ENCODE results near the gene NTNG1.

Gene NTNG1

DNA sequence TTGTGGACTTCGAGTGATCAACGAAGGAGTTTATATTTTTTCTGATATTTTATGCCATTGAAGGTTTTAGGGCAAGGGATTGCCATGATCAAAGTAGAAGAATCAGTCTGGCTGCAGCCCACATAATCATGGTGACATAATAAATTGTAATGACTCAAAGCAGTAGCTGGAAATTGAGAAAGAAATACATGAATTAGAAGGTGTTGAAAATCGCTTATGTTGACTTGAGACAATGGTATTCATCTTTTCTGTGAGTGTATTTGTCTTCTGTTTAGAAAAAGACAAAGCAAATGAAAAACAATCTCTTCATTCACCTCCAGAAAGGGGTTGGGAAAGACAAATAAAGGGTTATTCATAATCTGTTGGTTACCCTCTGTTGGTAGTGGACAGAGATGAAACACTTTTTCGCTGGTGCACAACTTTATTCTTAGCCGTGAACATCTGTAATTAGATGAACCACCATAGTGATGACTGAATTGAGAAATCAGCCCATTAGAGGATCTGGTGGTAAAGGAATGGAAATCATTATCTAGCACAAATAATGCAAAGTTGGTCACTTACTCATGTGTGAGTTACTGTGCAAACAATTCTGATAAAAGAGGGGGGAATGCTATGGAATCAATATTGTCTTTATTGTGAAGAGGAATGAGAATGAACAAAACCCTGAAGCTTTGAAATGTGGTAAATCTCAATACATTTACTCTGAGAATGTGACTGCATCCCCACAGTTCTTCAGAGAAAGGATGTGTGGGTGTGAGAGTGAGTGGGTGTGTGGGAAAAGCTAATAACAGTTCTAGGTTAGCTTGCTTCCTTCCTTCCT is 121.8 kb downstream of the NTNG1 start:
- DNase-seq (ENCODE audit: low read depth in 2 of 2), result no peak

DNA sequence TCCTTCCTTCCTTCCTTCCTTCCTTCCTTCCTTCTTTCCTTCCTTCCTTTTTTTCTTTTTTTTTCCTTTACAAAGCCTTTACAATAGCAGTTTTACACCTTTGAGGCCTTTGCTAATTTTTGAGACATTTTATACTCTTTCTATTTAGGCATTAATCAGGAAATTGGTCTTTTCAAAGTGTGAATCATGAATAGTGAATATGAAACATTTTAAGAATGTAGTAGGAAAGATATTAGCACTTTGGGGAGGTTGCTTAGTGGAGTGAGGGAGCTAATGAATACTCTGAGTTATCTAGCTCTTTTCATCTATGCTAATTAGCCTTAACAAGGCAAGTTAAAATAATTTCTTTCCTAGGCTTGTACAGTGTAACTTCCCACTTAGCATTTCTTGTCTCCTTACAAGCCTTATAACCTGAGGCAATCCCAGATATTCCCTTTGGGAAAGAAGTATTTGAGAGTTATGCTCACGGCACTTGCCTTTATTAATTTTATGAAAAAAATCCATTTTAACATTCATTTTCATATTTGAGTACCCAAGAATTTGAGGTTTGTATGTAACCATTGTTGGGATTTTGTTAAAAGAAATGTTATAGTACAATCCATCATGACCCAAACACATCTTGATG is 122.6 kb downstream of the NTNG1 start:
- DNase-seq (ENCODE audit: low read depth in 2 of 2), result no peak

GRCh38 chr1:107264007-107264406 is 123.2 kb downstream of the NTNG1 start:
- DNase-seq (ENCODE audit: low read depth in 2 of 2), result no peak

- no peak for DNase-seq (ENCODE audit: low read depth in 2 of 2)
These were observed 123.7 kb downstream of the NTNG1 start for GRCh38 chr1:107264561-107264960.

DNA sequence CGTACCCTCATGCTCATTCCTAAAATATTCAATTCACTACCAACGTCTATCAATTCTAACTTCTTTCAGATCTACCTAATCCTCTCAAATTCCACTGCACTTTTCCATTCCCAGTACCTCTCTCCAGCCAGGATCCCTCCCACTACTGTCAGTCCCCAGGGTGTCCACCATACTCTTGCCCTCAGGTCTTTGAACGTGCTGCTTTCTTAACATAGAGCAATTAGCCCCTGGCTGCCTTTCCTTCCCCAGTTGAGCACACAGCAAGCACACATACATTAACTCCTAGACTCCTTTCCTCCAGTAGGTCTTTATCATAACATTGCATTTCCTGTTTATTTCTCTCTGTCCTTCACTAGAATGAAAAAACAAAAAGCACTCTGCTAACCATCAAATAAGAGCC is 126.7 kb downstream of the NTNG1 start:
- no peak for DNase-seq (ENCODE audit: low read depth in 2 of 2)

DNA sequence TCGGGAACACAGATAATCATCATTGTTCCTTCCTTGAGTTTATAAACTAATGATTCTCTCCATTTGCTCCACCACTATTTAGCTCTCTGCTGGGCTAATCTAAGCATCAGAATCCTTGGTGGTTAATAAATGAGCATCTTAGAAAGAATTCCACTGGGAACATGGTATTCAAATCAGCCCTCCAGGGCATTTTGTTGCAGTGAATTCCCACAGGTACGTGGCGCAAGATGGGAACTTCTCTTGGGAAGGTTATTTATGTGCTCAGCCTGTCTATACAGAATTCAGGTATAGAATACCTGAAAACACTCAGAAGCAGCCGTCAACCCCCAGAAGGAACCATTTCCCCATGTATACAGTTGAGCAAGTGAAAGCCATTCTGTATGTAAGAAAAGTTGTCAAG is 131.5 kb downstream of the NTNG1 start:
- no peak for DNase-seq (ENCODE audit: low read depth in 2 of 2)

DNA sequence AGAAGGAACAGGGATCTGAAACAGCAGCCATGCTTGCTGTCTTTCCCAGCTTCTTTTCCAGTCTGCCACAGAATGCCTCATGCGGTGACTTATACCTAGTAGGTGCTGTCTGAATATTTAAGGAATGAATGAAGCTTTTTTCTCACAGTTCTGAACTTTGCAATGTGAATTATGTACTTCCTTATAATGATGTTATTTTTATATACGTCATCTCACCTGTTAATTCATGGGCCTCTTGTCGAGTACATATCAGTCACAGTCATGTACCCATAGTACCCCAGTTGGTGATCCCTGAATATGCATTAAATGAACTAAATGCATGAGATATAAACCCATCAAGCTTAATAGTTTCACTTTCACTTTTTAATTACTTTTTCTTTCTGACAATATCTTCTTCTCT is 132.7 kb downstream of the NTNG1 start:
- DNase-seq (ENCODE audit: low read depth in 2 of 2), result no peak

DNA sequence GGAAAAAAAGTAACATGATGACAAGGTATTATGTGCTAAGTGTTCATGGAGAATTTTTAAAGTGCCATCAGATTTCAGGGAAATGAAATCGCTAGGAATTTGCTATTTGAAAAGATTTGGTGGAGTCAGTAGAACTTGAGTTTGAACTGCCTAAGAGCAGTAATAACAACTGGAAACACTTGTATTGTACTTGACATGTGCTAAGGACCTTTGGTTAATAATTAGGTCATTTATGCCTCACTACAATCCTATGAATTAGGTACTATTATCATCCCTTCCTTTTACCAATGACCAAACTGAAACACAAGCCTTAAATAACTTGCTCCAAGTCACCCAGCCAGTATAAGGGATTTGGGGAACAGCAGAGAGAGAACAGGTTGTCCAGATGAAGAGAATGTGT is 133.4 kb downstream of the NTNG1 start:
- no peak for DNase-seq (ENCODE audit: low read depth in 2 of 2)

DNA sequence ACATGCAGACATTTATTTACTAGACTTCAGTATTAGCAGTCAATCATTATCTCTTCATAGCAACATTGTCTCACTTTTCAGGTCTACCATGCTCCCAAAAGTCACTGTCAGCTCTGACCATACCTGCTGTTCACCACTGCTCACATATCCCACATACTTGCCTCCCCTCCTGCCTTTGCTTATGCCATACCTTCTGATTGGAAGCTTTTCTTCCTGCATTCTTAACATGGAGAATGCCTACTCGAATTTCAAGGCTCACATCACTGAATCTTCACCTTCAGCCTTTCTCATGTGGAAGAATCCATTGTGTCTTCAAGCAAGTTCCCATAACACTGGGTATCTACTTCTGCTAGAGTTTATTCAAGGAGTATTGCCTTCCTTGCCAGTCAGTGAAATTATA is 135.4 kb downstream of the NTNG1 start:
- no peak for DNase-seq (ENCODE audit: low read depth in 2 of 2)

- no peak for DNase-seq (ENCODE audit: low read depth in 2 of 2)
These were observed 136.2 kb downstream of the NTNG1 start for GRCh38 chr1:107277022-107277421.

- no peak for DNase-seq (ENCODE audit: low read depth in 2 of 2)
These were observed 145.3 kb downstream of the NTNG1 start for GRCh38 chr1:107286125-107286524.

GRCh38 chr1:107291987-107292386 is 151.1 kb downstream of the NTNG1 start:
- DNase-seq (ENCODE audit: low read depth in 2 of 2), result no peak

DNA sequence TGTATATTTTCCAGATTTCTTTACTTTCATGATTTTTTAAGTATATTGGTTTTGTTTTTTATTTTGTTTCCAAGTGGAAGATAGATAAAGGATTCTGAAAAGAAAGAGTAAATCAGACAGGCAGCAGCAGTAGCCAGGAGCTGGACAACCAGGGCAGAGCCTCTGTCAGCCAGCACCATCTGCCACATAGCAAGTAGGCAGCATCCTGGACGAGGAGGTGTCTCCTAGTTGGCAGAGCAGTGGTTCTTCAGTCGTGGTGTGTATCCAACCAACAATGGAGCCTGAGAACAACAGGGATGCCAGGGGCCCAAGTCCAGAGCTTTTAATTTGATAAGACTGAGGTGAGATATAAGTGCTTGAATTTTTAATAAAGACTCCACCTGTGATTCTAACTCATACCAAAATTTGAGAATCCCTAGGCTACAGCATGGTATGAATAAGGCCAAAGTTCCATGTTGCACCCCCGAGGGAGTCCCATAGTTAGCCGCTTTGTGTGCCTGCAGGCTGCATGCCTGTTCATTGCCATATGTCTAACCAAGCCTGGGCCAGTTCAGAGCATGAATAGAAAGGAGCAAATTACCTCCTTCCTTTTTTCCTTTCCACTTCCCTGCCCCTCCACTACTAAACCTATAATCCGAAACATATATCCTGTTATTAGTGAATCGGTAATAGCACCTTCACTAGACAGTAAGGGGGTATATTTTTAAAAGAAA is 153.2 kb downstream of the NTNG1 start:
- DNase-seq (ENCODE audit: low read depth in 2 of 2), result no peak

DNA sequence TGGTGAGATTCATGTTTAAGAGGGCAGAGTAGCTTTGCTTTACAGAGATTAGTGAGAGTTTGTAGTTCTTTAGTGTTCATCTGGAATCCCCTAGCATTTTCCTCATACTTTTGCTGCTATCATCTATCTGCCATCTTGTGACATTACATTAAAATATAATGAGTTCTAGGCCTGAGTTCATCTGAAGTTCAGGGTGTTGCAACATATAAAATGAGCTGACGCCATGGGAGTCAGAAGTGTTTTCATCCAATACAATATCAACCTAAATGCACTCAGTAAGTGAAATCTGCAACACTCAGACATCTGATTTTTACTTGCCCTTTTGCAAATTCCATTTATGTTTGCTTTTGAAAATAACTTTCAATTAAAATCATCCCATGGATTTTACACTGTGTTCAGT is 153.8 kb downstream of the NTNG1 start:
- no peak for DNase-seq (ENCODE audit: low read depth in 2 of 2)

- no peak for DNase-seq (ENCODE audit: low read depth in 2 of 2)
These were observed 156.8 kb downstream of the NTNG1 start for GRCh38 chr1:107297681-107298080.

DNA sequence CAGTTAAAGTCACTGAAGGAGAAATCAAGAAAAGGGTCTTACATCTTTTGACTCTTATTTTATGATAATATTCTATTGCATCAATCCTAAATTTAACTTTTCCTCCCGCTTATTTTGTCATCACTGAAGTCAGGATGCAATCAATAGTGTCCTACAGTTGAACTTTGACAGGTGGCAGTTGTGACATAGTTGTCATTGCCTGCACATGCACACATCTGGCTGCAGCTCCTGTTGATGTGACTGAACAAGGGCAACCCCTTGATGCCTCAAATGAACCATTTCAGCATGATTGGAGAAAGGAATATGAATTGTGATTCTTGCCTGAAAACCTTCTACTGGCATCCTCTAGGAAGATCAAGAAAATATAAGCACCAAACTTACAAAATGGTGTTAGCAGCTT is 157.7 kb downstream of the NTNG1 start:
- DNase-seq (ENCODE audit: low read depth in 2 of 2), result no peak

DNA sequence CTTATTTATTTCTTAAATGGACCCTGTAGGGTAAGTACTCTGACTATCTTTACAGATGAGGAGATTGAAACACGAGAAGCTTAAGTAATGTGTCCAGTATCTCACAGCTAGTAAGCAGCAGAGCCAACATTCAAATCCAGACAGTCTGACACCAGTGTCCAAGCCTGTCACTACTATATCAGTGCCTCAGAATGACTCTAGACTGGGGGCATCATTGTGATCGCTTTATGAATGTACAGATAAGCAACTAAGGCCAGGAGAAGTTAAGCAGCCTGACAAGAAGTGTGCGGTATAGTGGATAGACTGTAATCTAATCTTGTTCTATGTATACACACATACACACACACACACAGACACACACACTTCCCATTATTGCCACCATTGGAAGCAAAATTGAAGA is 158.7 kb downstream of the NTNG1 start:
- DNase-seq (ENCODE audit: low read depth in 2 of 2), result no peak

- DNase-seq (ENCODE audit: low read depth in 2 of 2), result no peak
These were observed 169.1 kb downstream of the NTNG1 start for GRCh38 chr1:107309962-107310361.

GRCh38 chr1:107315652-107316051 is 174.8 kb downstream of the NTNG1 start:
- DNase-seq (ENCODE audit: low read depth in 2 of 2), result no peak

- DNase-seq (ENCODE audit: low read depth in 2 of 2), result no peak
These were observed 178.1 kb downstream of the NTNG1 start for GRCh38 chr1:107318932-107319331.

DNA sequence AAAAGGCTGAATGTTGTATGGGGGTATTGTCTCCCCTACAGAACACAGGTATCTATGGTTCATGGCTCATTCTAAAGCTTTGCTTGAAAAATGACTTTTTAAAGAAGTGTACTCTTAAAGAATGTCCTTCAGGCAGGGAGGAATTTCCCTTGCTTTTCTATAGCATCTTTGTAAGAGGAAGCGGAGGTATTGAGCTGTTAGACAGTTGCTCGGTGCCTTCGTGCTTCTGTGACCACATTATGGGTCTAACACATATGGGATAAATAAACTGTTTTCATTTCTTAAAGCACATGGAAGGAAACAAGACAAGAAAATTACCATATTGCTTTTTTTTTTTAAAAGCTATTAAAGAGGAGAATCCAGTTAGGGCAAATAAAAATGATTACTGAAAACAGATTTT is 182.9 kb downstream of the NTNG1 start:
- DNase-seq (ENCODE audit: low read depth in 2 of 2), result no peak

GRCh38 chr1:107326824-107327445 is 186.1 kb downstream of the NTNG1 start:
- no peak for DNase-seq (ENCODE audit: low read depth in 2 of 2)

GRCh38 chr1:107327446-107327845 is 186.6 kb downstream of the NTNG1 start:
- no peak for DNase-seq (ENCODE audit: low read depth in 2 of 2)

Measured in stimulated activated CD8-positive, alpha-beta memory T cell treated with anti-CD3 and anti-CD28 coated beads, Interleukin-15, amount 100 ng/mL, for 4 hours (primary cell).